WTC11 (cell line): ENCODE measurements around the gene CDC5L. TPM values are rescaled to one million over a fixed set of nuclear protein-coding genes. Genes with fewer than 3 reads are reported as not detected.

Experiments used
- ATAC-seq: fragments of 200-7000 bp; cut with Tn5 transposase; 2 replicates; pipeline ENCODE4 v1.10.0; 2021; ENCODE audit warnings: mild to moderate bottlenecking, moderate library complexity
- CTCF ChIA-PET: fragments of 300-600 bp; sonication (Branson Sonifier 250); formaldehyde crosslinking; loops from one replicate; lab custom pipeline; 2021; ENCODE audit warnings: antibody characterized with exemption; lab: Charles Lee
- POLR2A ChIA-PET: fragments of 350-600 bp; sonication (Branson Sonifier 250); formaldehyde crosslinking; loops from one replicate; lab custom pipeline; 2021; ENCODE audit warnings: antibody characterized with exemption; lab: Charles Lee
- DNase-seq: peaks from one replicate; pipeline ENCODE4 v3.0.0; 2021; ENCODE audit warnings: low spot score
- H3K27ac Mint-ChIP-seq: 2 replicates; pipeline ENCODE4 v1.8.0; 2021; ENCODE audit warnings: mixed read lengths
- H3K27me3 Mint-ChIP-seq: 2 replicates; pipeline ENCODE4 v1.8.0; 2021; ENCODE audit warnings: low read depth, mild to moderate bottlenecking, moderate library complexity, mixed read lengths
- H3K36me3 Mint-ChIP-seq: 2 replicates; pipeline ENCODE4 v1.8.0; 2021; ENCODE audit warnings: mixed read lengths
- H3K4me1 Mint-ChIP-seq: 2 replicates; pipeline ENCODE4 v1.8.0; 2022; ENCODE audit warnings: mixed read lengths
- H3K4me3 Mint-ChIP-seq: 2 replicates; pipeline ENCODE4 v1.8.0; 2021; ENCODE audit warnings: mild to moderate bottlenecking, moderate library complexity, mixed read lengths
- H3K9me3 Mint-ChIP-seq: 2 replicates; pipeline ENCODE4 v1.8.0; 2021; ENCODE audit warnings: mixed read lengths
- ATF1 ChIP-seq: sonication (generic); formaldehyde crosslinking; IDR thresholded peaks from 2 replicates; pipeline ENCODE4 v1.8.1; 2023; ENCODE audit warnings: mild to moderate bottlenecking, moderate library complexity, missing genetic modification reagents
- HMGA2 ChIP-seq: fragments of 250-450 bp; sonication (Bioruptor Pico); IDR thresholded peaks from 2 replicates; pipeline ENCODE4 v1.4.0; 2021; ENCODE audit warnings: mild to moderate bottlenecking, moderate library complexity
- MYBL2 ChIP-seq: sonication (generic); formaldehyde crosslinking; IDR thresholded peaks from 2 replicates; pipeline ENCODE4 v1.8.1; 2023; ENCODE audit warnings: mild to moderate bottlenecking, moderate library complexity, missing genetic modification reagents
- NR3C1 ChIP-seq: sonication (generic); formaldehyde crosslinking; conservative IDR thresholded peaks from 2 replicates; pipeline ENCODE4 v1.8.1; 2023; ENCODE audit warnings: low read depth, mild to moderate bottlenecking, missing genetic modification reagents
- OVOL2 ChIP-seq: fragments of 250-450 bp; sonication (Bioruptor Pico); IDR thresholded peaks from 2 replicates; pipeline ENCODE4 v1.9.0; 2021; ENCODE audit warnings: mild to moderate bottlenecking, borderline replicate concordance
- SMAD4 ChIP-seq: sonication (generic); formaldehyde crosslinking; IDR thresholded peaks from 2 replicates; pipeline ENCODE4 v1.8.0; 2022; ENCODE audit warnings: mild to moderate bottlenecking, missing genetic modification reagents
- TEAD1 ChIP-seq: sonication (generic); formaldehyde crosslinking; IDR thresholded peaks from 2 replicates; pipeline ENCODE4 v1.8.0; 2022; ENCODE audit warnings: mild to moderate bottlenecking, missing genetic modification reagents
- TP53 ChIP-seq: sonication (generic); formaldehyde crosslinking; IDR thresholded peaks from 2 replicates; pipeline ENCODE4 v1.8.1; 2023; ENCODE audit warnings: mild to moderate bottlenecking, missing genetic modification reagents
- ZNF219 ChIP-seq: sonication (generic); formaldehyde crosslinking; IDR thresholded peaks from 2 replicates; pipeline ENCODE4 v1.8.0; 2023; ENCODE audit warnings: missing genetic modification reagents, mild to moderate bottlenecking, borderline replicate concordance
- ZNF232 ChIP-seq: sonication (generic); formaldehyde crosslinking; IDR thresholded peaks from 2 replicates; pipeline ENCODE4 v1.8.0; 2022; ENCODE audit warnings: mild to moderate bottlenecking, missing genetic modification reagents
- ZNF317 ChIP-seq: sonication (generic); formaldehyde crosslinking; IDR thresholded peaks from 2 replicates; pipeline ENCODE4 v1.8.1; 2023; ENCODE audit warnings: low read depth, mild to moderate bottlenecking, moderate library complexity, missing genetic modification reagents, borderline replicate concordance
- ZNF671 ChIP-seq: fragments of 250-450 bp; sonication (Bioruptor Pico); IDR thresholded peaks from 2 replicates; pipeline ENCODE4 v1.8.0; 2021; ENCODE audit warnings: mild to moderate bottlenecking
- total RNA-seq: library from RNA; stranded (reverse); gene quantifications from 3 replicates; pipeline ENCODE4 v1.2.3, GENCODE V29; 2021
- TF ChIP-seq, protein P1 (sequence below): fragments of 200-600 bp; IDR thresholded peaks from 2 replicates; pipeline ENCODE4 v1.8.0; 2022; ENCODE audit warnings: antibody characterized with exemption
- TF ChIP-seq, protein P2 (sequence below): fragments of 250-450 bp; sonication (Bioruptor Pico); IDR thresholded peaks from 2 replicates; pipeline ENCODE4 v1.9.0; 2021; ENCODE audit warnings: mild to moderate bottlenecking
- TF ChIP-seq, protein P3 (sequence below): sonication (generic); formaldehyde crosslinking; IDR thresholded peaks from 2 replicates; pipeline ENCODE4 v1.8.1; 2022; ENCODE audit warnings: low read depth, missing genetic modification reagents, borderline replicate concordance
- TF ChIP-seq, protein P4 (sequence below): sonication (generic); formaldehyde crosslinking; IDR thresholded peaks from 2 replicates; pipeline ENCODE4 v1.8.1; 2023; ENCODE audit warnings: mild to moderate bottlenecking, missing genetic modification reagents, borderline replicate concordance
- TF ChIP-seq, protein P5 (sequence below): sonication (generic); formaldehyde crosslinking; IDR thresholded peaks from 2 replicates; pipeline ENCODE4 v1.8.1; 2022; ENCODE audit warnings: low read depth, mild to moderate bottlenecking, moderate library complexity, missing genetic modification reagents, borderline replicate concordance
- TF ChIP-seq, protein P6 (sequence below): fragments of 250-450 bp; sonication (Bioruptor Pico); IDR thresholded peaks from 2 replicates; pipeline ENCODE4 v1.9.0; 2021; ENCODE audit warnings: moderate library complexity, mild to moderate bottlenecking, inconsistent platforms, borderline replicate concordance
- TF ChIP-seq, protein P7 (sequence below): sonication (generic); formaldehyde crosslinking; IDR thresholded peaks from 2 replicates; pipeline ENCODE4 v1.8.1; 2022; ENCODE audit warnings: mild to moderate bottlenecking, moderate library complexity, missing genetic modification reagents

The CDC5L gene
- total RNA-seq, 1 experiment from 2014 or later: 23.5 TPM

DNA sequence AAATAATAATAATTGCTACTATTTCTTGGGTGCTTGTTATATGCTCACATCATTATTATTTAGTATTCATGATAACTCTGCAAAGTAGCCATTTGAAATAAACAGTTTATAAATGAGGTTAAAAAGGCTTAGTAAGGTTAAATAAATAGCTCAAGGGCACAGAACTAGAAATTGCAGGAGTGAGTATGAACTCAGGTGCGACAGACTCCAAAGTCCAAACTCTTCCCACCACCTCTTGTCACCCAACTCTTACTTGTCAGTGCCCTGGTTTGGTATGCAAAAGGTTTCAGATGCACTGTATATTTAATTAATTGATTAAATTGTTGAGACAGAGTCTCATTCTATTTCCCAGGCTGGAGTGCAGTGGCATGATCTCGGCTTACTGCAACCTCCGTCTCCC lies 20.7 kb upstream of the CDC5L start (continued):
- TF ChIP-seq, protein P1, sequence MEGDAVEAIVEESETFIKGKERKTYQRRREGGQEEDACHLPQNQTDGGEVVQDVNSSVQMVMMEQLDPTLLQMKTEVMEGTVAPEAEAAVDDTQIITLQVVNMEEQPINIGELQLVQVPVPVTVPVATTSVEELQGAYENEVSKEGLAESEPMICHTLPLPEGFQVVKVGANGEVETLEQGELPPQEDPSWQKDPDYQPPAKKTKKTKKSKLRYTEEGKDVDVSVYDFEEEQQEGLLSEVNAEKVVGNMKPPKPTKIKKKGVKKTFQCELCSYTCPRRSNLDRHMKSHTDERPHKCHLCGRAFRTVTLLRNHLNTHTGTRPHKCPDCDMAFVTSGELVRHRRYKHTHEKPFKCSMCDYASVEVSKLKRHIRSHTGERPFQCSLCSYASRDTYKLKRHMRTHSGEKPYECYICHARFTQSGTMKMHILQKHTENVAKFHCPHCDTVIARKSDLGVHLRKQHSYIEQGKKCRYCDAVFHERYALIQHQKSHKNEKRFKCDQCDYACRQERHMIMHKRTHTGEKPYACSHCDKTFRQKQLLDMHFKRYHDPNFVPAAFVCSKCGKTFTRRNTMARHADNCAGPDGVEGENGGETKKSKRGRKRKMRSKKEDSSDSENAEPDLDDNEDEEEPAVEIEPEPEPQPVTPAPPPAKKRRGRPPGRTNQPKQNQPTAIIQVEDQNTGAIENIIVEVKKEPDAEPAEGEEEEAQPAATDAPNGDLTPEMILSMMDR: no peak
- TF ChIP-seq ZNF232 (CRISPR knock-in tag) (no peak), HMGA2 (no peak)

DNA sequence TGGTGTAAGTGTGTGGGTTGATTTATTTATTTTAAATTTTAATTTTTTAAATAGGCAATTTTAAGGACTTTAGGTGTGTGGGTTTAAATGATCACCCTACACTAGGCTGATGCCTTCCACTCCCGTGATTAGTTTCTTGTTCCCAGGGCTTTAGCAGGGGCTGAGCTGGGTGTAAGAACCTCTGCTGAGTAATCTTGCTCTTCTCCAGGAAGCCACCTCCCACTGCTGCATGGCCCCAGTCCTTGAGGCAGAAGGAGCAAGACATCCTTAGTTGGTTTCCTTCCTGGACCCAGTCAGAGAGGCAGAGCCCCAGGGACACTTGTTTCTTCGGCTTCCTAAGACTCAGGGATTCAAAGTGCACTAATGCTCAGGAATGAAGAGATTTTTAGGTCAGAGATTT lies 19.8 kb upstream of the CDC5L start:
- ChIA-PET POLR2A (no interaction called here), CTCF (interaction anchor here (0.6 kb wide), 1 partner anchor 234 kb away, joined by 4 read pairs; no protein-coding TSS in a partner anchor)
- H3K27ac Mint-ChIP-seq: no peak overlapping the region
- no peaks in the 10 kb centered on the region for H3K36me3 Mint-ChIP-seq
- TF ChIP-seq ZNF671 (CRISPR knock-in tag) (no peak), TEAD1 (no peak), SMAD4 (CRISPR knock-in tag) (no peak), OVOL2 (CRISPR knock-in tag) (no peak), MYBL2 (CRISPR knock-in tag) (no peak), ZNF219 (CRISPR knock-in tag) (no peak)
- no peaks in the 10 kb centered on the region; the same call in 1 of the 2 replicates for H3K27me3 Mint-ChIP-seq
- no peak for ATAC-seq
- no peak overlapping the region for H3K4me3 Mint-ChIP-seq
- H3K9me3 Mint-ChIP-seq: no peaks in the 10 kb centered on the region
- no peak for DNase-seq
- H3K4me1 Mint-ChIP-seq: peaks cover under 1% of the 10 kb centered on the region; the same call in 1 of the 2 replicates

DNA sequence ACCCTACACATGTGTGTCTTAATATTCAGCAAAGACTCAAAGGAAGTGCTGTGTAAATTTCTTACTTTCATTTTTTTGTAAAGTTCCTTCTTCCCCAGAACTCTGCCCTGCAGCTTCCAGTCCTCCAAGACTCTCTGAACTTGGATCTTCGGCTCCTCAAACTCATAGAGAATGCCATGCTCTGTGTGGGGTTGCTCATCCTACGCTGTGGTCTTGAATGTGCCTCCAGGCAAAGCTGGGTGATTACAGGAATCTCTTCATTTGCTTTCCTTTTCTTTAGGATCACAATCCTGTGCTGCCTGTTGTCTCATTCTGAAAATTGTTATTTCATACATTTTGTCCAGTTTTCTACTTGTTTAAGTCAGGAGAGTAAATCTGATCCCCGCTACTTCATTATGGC lies 14.5 kb upstream of the CDC5L start:
- Mint-ChIP-seq H3K36me3 (no peaks in the 10 kb centered on the region), H3K4me1 (no peaks in the 10 kb centered on the region), H3K4me3 (no peak overlapping the region), H3K27ac (no peak overlapping the region), H3K27me3 (peaks cover 4% of the 10 kb centered on the region), H3K9me3 (peaks cover 7% of the 10 kb centered on the region)
- ATAC-seq (no peak), DNase-seq (no peak)
- ChIA-PET CTCF (no interaction called here), POLR2A (no interaction called here)
- TF ChIP-seq, protein P2, sequence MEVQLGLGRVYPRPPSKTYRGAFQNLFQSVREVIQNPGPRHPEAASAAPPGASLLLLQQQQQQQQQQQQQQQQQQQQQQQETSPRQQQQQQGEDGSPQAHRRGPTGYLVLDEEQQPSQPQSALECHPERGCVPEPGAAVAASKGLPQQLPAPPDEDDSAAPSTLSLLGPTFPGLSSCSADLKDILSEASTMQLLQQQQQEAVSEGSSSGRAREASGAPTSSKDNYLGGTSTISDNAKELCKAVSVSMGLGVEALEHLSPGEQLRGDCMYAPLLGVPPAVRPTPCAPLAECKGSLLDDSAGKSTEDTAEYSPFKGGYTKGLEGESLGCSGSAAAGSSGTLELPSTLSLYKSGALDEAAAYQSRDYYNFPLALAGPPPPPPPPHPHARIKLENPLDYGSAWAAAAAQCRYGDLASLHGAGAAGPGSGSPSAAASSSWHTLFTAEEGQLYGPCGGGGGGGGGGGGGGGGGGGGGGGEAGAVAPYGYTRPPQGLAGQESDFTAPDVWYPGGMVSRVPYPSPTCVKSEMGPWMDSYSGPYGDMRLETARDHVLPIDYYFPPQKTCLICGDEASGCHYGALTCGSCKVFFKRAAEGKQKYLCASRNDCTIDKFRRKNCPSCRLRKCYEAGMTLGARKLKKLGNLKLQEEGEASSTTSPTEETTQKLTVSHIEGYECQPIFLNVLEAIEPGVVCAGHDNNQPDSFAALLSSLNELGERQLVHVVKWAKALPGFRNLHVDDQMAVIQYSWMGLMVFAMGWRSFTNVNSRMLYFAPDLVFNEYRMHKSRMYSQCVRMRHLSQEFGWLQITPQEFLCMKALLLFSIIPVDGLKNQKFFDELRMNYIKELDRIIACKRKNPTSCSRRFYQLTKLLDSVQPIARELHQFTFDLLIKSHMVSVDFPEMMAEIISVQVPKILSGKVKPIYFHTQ: no peak
- TF ChIP-seq ATF1 (no peak), ZNF317 (no peak)
- TF ChIP-seq, protein P3, sequence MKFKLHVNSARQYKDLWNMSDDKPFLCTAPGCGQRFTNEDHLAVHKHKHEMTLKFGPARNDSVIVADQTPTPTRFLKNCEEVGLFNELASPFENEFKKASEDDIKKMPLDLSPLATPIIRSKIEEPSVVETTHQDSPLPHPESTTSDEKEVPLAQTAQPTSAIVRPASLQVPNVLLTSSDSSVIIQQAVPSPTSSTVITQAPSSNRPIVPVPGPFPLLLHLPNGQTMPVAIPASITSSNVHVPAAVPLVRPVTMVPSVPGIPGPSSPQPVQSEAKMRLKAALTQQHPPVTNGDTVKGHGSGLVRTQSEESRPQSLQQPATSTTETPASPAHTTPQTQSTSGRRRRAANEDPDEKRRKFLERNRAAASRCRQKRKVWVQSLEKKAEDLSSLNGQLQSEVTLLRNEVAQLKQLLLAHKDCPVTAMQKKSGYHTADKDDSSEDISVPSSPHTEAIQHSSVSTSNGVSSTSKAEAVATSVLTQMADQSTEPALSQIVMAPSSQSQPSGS (CRISPR knock-in tag): no peak

DNA sequence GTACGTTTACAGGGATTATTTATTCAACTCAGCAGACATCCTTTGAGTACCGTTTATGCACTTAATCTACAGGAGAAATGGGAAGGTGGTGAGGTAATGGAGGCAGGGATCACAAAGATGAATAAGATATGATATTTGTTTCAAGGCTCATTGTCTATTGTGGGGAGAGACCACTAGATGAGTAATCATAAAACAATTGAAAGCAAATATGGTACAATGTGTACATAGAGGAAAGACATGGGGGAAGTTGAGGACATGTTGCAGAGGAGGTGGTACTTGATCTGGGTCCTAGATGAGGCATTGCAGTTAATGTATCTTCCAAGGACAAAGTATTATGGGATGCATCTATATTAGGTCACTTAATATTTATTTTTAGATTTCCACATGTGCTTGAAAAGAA lies 13.7 kb upstream of the CDC5L start:
- Mint-ChIP-seq H3K9me3 (peaks cover 7% of the 10 kb centered on the region), H3K27ac (no peak overlapping the region), H3K27me3 (peaks cover 4% of the 10 kb centered on the region), H3K4me1 (no peaks in the 10 kb centered on the region), H3K36me3 (no peaks in the 10 kb centered on the region), H3K4me3 (no peak overlapping the region)
- DNase-seq (no peak), ATAC-seq (no peak)
- ChIA-PET POLR2A (no interaction called here), CTCF (no interaction called here)
- TF ChIP-seq, protein P4, sequence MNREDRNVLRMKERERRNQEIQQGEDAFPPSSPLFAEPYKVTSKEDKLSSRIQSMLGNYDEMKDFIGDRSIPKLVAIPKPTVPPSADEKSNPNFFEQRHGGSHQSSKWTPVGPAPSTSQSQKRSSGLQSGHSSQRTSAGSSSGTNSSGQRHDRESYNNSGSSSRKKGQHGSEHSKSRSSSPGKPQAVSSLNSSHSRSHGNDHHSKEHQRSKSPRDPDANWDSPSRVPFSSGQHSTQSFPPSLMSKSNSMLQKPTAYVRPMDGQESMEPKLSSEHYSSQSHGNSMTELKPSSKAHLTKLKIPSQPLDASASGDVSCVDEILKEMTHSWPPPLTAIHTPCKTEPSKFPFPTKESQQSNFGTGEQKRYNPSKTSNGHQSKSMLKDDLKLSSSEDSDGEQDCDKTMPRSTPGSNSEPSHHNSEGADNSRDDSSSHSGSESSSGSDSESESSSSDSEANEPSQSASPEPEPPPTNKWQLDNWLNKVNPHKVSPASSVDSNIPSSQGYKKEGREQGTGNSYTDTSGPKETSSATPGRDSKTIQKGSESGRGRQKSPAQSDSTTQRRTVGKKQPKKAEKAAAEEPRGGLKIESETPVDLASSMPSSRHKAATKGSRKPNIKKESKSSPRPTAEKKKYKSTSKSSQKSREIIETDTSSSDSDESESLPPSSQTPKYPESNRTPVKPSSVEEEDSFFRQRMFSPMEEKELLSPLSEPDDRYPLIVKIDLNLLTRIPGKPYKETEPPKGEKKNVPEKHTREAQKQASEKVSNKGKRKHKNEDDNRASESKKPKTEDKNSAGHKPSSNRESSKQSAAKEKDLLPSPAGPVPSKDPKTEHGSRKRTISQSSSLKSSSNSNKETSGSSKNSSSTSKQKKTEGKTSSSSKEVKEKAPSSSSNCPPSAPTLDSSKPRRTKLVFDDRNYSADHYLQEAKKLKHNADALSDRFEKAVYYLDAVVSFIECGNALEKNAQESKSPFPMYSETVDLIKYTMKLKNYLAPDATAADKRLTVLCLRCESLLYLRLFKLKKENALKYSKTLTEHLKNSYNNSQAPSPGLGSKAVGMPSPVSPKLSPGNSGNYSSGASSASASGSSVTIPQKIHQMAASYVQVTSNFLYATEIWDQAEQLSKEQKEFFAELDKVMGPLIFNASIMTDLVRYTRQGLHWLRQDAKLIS (CRISPR knock-in tag): no peak
- TF ChIP-seq NR3C1 (CRISPR knock-in tag) (no peak), ZNF232 (CRISPR knock-in tag) (no peak), TP53 (CRISPR knock-in tag) (no peak)
- TF ChIP-seq, protein P5, sequence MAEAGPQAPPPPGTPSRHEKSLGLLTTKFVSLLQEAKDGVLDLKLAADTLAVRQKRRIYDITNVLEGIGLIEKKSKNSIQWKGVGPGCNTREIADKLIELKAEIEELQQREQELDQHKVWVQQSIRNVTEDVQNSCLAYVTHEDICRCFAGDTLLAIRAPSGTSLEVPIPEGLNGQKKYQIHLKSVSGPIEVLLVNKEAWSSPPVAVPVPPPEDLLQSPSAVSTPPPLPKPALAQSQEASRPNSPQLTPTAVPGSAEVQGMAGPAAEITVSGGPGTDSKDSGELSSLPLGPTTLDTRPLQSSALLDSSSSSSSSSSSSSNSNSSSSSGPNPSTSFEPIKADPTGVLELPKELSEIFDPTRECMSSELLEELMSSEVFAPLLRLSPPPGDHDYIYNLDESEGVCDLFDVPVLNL (CRISPR knock-in tag): no peak
- TF ChIP-seq, protein P6, sequence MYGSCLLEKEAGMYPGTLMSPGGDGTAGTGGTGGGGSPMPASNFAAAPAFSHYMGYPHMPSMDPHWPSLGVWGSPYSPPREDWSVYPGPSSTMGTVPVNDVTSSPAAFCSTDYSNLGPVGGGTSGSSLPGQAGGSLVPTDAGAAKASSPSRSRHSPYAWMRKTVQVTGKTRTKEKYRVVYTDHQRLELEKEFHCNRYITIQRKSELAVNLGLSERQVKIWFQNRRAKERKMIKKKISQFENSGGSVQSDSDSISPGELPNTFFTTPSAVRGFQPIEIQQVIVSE (CRISPR knock-in tag): no peak
- TF ChIP-seq, protein P7, sequence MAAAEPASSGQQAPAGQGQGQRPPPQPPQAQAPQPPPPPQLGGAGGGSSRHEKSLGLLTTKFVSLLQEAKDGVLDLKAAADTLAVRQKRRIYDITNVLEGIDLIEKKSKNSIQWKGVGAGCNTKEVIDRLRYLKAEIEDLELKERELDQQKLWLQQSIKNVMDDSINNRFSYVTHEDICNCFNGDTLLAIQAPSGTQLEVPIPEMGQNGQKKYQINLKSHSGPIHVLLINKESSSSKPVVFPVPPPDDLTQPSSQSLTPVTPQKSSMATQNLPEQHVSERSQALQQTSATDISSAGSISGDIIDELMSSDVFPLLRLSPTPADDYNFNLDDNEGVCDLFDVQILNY (CRISPR knock-in tag): no peak
